Naive thymus-derived CD8-positive, alpha-beta T cell (primary cell): ENCODE results near the gene OPRL1. TPM values are rescaled to one million over a fixed set of nuclear protein-coding genes. Genes with fewer than 3 reads are reported as not detected.

Experiments used
- ATAC-seq, 2 donors: fragments of 150-1000 bp; cut with Tn5 transposase in 1 of 2; sonication (Bioruptor Pico), chemical (Tn5 transposase) in 1 of 2; 1 replicate in 1 of 2; 2 replicates in 1 of 2; pipeline ENCODE4 v1.10.0; 2021; ENCODE audit warnings: mild to moderate bottlenecking in 2 of 2, moderate library complexity in 2 of 2
- POLR2A ChIA-PET: fragments of 350-600 bp; sonication (Branson Sonifier 250); formaldehyde crosslinking; loops from one replicate; lab custom pipeline; 2021; ENCODE audit warnings: antibody characterized with exemption; lab: Charles Lee
- DNase-seq, 10 donors: peaks; one replicate each; pipeline versions ENCODE4 v3.0.0 to v3.0.0-alpha.2; 2020 to 2022
- H3K27ac Mint-ChIP-seq, 10 donors: one replicate each; pipeline ENCODE4 v1.8.0; 2020 to 2022; ENCODE audit warnings: mild to moderate bottlenecking in 10 of 10, mixed read lengths in 10 of 10, moderate library complexity in 4 of 10, inconsistent platforms in 1 of 10
- H3K27me3 Mint-ChIP-seq, 5 donors: one replicate each; pipeline ENCODE4 v1.8.0; 2021 to 2022; ENCODE audit warnings: mixed read lengths in 5 of 5
- H3K36me3 Mint-ChIP-seq, 3 donors: one replicate each; pipeline ENCODE4 v1.8.0; 2020 to 2022; ENCODE audit warnings: mixed read lengths in 3 of 3, mild to moderate bottlenecking in 2 of 3, inconsistent platforms in 1 of 3
- H3K4me1 Mint-ChIP-seq, 4 donors: one replicate each; pipeline ENCODE4 v1.8.0; 2021 to 2022; ENCODE audit warnings: mixed read lengths in 4 of 4
- H3K4me3 Mint-ChIP-seq, 10 donors: one replicate each; pipeline ENCODE4 v1.8.0; 2020 to 2022; ENCODE audit warnings: mild to moderate bottlenecking in 10 of 10, mixed read lengths in 10 of 10, moderate library complexity in 6 of 10, inconsistent platforms in 1 of 10
- H3K9me3 Mint-ChIP-seq, 9 donors: one replicate each; pipeline ENCODE4 v1.8.0; 2020 to 2022; ENCODE audit warnings: mixed read lengths in 9 of 9, mild to moderate bottlenecking in 3 of 9, inconsistent platforms in 1 of 9, moderate library complexity in 1 of 9
- polyA plus RNA-seq, 3 donors: library from polyadenylated mRNA; unstranded; fragments of 300-500 nt; fragmentation: Illumina TruSeq; gene quantifications; one replicate each; pipeline ENCODE4 v1.2.3, GENCODE V29; 2021
- total RNA-seq, 8 experiments: library from RNA in 2 of 8; stranded (reverse) in 2 of 8; gene quantifications; one replicate each; pipeline ENCODE4 v1.2.3 and lab custom pipeline; 2021 to 2026

Gene OPRL1
- total and polyA plus RNA-seq, 5 experiments from 2014 or later: 0.77 to 1.6 (median 0.91) TPM

DNA sequence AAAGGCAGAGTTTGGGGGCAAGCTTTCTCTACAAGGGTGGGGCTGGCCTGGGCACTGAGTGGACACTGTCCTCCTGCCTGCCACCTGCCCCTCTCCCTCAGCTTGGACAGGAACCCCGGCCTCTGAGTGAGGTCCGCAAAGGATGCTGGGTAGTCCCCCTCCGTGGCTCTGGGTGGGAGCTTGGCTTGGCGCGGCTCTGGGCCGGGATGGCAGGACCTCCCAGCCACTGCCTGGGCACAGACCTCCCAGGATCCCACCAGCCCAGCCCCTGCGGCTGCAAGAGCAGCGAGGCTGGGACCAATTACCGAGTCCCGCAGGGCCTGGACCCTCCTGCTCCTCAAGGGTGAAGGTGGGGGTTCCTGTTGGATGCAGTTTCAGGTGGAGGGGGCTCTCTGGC is 27.6 kb upstream of the OPRL1 start:
- Mint-ChIP-seq H3K4me1 (peaks cover 5 to 16% (median 10%) of the 10 kb centered on the region in 4 donors), H3K4me3 (no peak overlapping the region), H3K36me3 (no peaks in the 10 kb centered on the region), H3K9me3 (no peaks in the 10 kb centered on the region), H3K27ac (no peak overlapping the region), H3K27me3 (peaks cover 0 to 49% (median 10%) of the 10 kb centered on the region in 5 donors)
- ATAC-seq: no peak
- no peak for DNase-seq
- POLR2A ChIA-PET: interaction anchor here (1.8 to 7.5 kb wide), 3 partner anchors 8 to 12 kb away, joined by 4 to 53 read pairs (median 5); partner anchors contain the start of gene TCEA2

DNA sequence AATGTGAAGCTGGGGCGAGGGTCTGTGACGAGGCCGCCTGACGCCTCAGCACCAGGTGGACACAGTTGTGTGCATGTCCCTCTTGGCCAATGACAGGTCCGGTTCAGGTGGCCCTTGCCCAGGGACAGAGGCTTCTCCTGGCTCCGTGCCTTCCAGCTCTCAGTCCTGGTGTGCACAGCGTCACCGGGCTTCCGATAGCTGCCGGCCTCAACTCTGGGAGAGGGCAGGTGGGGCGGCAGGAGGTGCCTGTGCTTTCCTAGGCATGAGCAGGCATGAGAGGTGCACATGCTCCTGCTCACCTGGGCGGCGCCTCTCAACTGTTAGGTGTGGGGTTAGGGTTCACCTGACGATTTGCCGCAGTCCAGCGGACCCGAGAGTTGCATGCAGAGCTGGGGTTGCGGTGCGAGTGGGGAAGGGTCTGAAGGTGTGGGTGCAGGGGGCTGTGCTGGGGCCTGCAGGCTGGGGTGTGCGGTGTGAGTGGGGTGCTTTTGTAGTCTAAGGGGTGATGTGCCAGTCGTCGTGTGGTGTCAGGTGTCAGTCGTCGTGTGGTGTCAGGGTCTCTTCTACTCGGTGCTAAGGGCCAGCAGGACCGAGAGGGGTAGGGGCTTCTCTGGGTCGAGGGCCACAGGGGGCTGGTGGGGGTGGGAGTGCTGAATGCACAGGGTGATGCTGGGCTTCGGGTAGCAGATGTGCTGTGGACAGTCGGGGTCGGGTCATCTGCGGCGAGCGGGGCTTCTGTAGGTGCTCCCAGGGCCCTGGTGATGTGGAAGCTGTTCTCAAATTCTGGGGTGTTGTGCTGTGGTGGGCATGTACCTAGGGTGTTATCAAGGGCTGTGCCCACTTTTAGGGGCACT is 26.7 kb upstream of the OPRL1 start:
- H3K4me1 Mint-ChIP-seq: peaks cover 6 to 22% (median 16%) of the 10 kb centered on the region in 4 donors
- H3K9me3 Mint-ChIP-seq: no peaks in the 10 kb centered on the region
- DNase-seq (no peak), ATAC-seq (no peak)
- POLR2A ChIA-PET: interaction anchor here (0.9 to 7.5 kb wide), 4 partner anchors 9 to 74 kb away, joined by 3 to 53 read pairs (median 4); partner anchors contain the start of genes SAMD10 and TCEA2
- H3K27ac Mint-ChIP-seq: peak overlapping the region in 2 of 10 donors; percentile 22 to 35
- H3K4me3 Mint-ChIP-seq: peak overlapping the region in 3 of 10 donors; percentile 8 to 68 (median 10)
- H3K27me3 Mint-ChIP-seq: peaks cover 0 to 44% (median 8%) of the 10 kb centered on the region in 5 donors
- no peaks in the 10 kb centered on the region for H3K36me3 Mint-ChIP-seq

GRCh38 chr20:64053841-64054661 is 25.8 kb upstream of the OPRL1 start:
- Mint-ChIP-seq H3K27me3 (peaks cover 0 to 42% (median 8%) of the 10 kb centered on the region in 5 donors), H3K4me1 (peaks cover 8 to 23% (median 18%) of the 10 kb centered on the region in 4 donors), H3K27ac (peak overlapping the region in 1 of 10 donors; percentile 34), H3K36me3 (no peaks in the 10 kb centered on the region), H3K4me3 (peak overlapping the region in 2 of 10 donors; percentile 8 to 10), H3K9me3 (no peaks in the 10 kb centered on the region)
- POLR2A ChIA-PET: interaction anchor here (0.9 to 7.5 kb wide), 3 partner anchors 10 to 75 kb away, joined by 3 to 53 read pairs (median 5); partner anchors contain the start of gene SAMD10
- ATAC-seq: no peak
- DNase-seq: no peak

- Mint-ChIP-seq H3K27ac (no peak overlapping the region), H3K9me3 (no peaks in the 10 kb centered on the region), H3K4me3 (no peak overlapping the region), H3K4me1 (peaks cover 7 to 23% (median 14%) of the 10 kb centered on the region in 4 donors), H3K27me3 (peaks cover 0 to 36% (median 8%) of the 10 kb centered on the region in 5 donors), H3K36me3 (no peaks in the 10 kb centered on the region)
- ATAC-seq (no peak), DNase-seq (no peak)
- POLR2A ChIA-PET: interaction anchor here (7.5 kb wide), 1 partner anchor 15 kb away, joined by 53 read pairs; no protein-coding TSS in a partner anchor
Measured at GRCh38 chr20:64055396-64055892, 24.4 kb upstream of the OPRL1 start.

DNA sequence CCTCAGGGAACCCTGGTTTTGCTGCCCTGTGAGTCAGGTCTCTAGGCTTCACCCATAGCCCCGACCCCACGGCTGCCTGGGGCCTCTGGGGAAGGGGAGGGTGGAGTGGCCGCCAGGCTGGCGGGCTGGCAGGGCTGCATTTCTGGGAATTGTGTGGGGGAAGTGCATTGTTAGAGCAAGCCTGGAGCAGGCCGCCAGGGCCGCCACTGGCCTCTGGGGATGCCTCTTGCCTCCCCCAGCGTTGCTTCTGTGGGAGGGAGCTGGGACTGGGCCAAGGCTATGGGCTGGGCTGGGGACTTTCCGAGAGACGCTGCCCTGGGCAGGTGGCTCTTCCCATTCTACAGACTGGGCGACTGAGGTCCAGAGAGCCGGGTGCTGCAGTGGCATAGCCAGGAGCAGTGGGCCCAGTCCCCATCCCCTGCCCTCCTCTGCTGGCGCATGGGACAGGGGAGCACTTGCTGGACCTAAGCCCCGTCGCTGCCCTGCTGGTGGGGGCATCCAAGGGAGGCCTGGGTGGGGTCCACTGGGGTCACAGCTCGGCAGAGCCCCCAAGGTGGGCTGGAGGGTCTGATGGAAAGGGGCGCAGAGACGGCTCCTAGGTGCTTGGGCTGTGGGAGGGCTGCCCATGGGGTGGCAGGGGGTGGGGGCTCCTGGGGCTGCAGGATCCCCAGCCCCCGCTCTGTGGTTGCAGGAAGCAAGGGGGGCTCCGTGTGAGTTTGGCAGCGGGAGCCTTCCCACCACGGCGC is 23.8 kb upstream of the OPRL1 start:
- H3K9me3 Mint-ChIP-seq: no peaks in the 10 kb centered on the region
- no peak overlapping the region for H3K27ac Mint-ChIP-seq
- peaks cover 7 to 23% (median 13%) of the 10 kb centered on the region in 4 donors for H3K4me1 Mint-ChIP-seq
- no peak overlapping the region for H3K4me3 Mint-ChIP-seq
- POLR2A ChIA-PET: interaction anchor here (1.9 to 4.9 kb wide), 2 partner anchors 16 to 22 kb away, joined by 8 to 49 read pairs; partner anchors contain the start of gene RGS19
- no peaks in the 10 kb centered on the region for H3K36me3 Mint-ChIP-seq
- no peak for ATAC-seq
- peaks cover 0 to 29% (median 8%) of the 10 kb centered on the region in 5 donors for H3K27me3 Mint-ChIP-seq
- no peak for DNase-seq

GRCh38 chr20:64056639-64056888 is 23.3 kb upstream of the OPRL1 start:
- peak overlapping the region in 1 of 10 donors; percentile 71 for H3K4me3 Mint-ChIP-seq
- H3K36me3 Mint-ChIP-seq: no peaks in the 10 kb centered on the region
- peaks cover 0 to 24% (median 8%) of the 10 kb centered on the region in 5 donors for H3K27me3 Mint-ChIP-seq
- DNase-seq (no peak), ATAC-seq (no peak)
- POLR2A ChIA-PET: interaction anchor here (1.9 to 4.9 kb wide), 2 partner anchors 16 to 22 kb away, joined by 8 to 49 read pairs; partner anchors contain the start of gene RGS19
- H3K9me3 Mint-ChIP-seq: no peaks in the 10 kb centered on the region
- peak overlapping the region in 1 of 10 donors; percentile 68 for H3K27ac Mint-ChIP-seq
- peaks cover 7 to 23% (median 13%) of the 10 kb centered on the region in 4 donors for H3K4me1 Mint-ChIP-seq

DNA sequence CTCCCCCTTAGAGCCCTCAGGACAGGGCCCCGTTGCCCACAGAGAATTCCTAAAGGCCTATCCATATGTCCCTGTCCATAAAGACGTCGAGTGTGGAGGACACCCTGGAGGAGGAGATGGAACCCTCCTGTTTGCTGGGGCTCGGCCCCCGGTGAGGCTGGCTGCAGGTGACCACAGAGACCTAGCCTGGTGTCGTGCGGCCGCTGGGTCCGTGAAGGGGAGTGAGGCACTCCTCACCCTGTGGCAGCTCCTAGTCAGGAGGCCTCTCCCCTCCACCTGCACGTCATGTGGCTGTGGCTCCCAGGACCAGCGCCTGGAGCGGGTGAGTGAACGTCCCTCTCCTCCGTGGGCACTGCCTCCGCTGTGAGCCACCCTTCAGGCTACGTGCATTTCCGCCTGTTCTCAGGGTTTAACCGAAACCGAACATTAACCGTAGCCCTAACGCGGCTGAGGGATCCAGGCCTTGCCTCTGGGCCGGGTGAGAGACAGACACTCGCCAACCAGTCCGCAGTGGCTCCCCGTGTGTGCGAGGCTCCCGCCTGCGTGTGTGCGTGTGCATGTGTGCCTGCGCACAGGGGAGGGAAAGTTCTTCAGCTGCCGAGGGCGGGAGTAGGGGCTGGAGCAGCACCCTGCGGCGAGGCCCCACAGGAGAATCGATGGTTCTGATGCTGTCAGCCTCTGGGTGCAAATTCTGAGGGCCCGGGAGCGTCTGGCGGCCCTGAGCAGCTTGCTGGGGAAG is 22.8 kb upstream of the OPRL1 start:
- peaks cover 7 to 25% (median 15%) of the 10 kb centered on the region in 4 donors for H3K4me1 Mint-ChIP-seq
- H3K27ac Mint-ChIP-seq: peak overlapping the region in 7 of 10 donors; percentile 24 to 71 (median 53)
- POLR2A ChIA-PET: interaction anchor here (0.5 to 4.9 kb wide), 8 partner anchors 12 to 620 kb away, joined by 3 to 49 read pairs (median 4); partner anchors contain the start of genes LIME1, PRPF6, RGS19 and SAMD10
- DNase-seq: no peak
- no peaks in the 10 kb centered on the region for H3K9me3 Mint-ChIP-seq
- ATAC-seq: peak; percentile 59 to 61
- no peaks in the 10 kb centered on the region for H3K36me3 Mint-ChIP-seq
- H3K4me3 Mint-ChIP-seq: peak overlapping the region; percentile 15 to 74 (median 64)
- H3K27me3 Mint-ChIP-seq: peaks cover 0 to 19% (median 8%) of the 10 kb centered on the region in 5 donors

- no peaks in the 10 kb centered on the region for H3K9me3 Mint-ChIP-seq
- peak; percentile 62 to 89 (median 78) for DNase-seq
- POLR2A ChIA-PET: interaction anchor here (0.5 to 4.9 kb wide), 9 partner anchors 13 to 621 kb away, joined by 3 to 49 read pairs (median 4); partner anchors contain the start of genes LIME1, OPRL1, PRPF6 and RGS19
- peak overlapping the region in 7 of 10 donors; percentile 7 to 71 (median 57) for H3K27ac Mint-ChIP-seq
- H3K4me1 Mint-ChIP-seq: peaks cover 7 to 30% (median 18%) of the 10 kb centered on the region in 4 donors
- no peaks in the 10 kb centered on the region for H3K36me3 Mint-ChIP-seq
- peak overlapping the region; percentile 15 to 74 (median 64) for H3K4me3 Mint-ChIP-seq
- ATAC-seq: peak; percentile 88 to 92
- peaks cover 0 to 14% (median 8%) of the 10 kb centered on the region in 5 donors for H3K27me3 Mint-ChIP-seq
Measured at GRCh38 chr20:64057628-64058498, 22.0 kb upstream of the OPRL1 start.

GRCh38 chr20:64058536-64058935 is 21.3 kb upstream of the OPRL1 start:
- Mint-ChIP-seq H3K9me3 (no peaks in the 10 kb centered on the region), H3K27ac (peak overlapping the region in 1 of 10 donors; percentile 68), H3K4me1 (peaks cover 4 to 26% (median 19%) of the 10 kb centered on the region in 4 donors), H3K27me3 (peaks cover 0 to 8% (median 3%) of the 10 kb centered on the region in 5 donors), H3K36me3 (no peaks in the 10 kb centered on the region), H3K4me3 (peak overlapping the region in 3 of 10 donors; percentile 10 to 71 (median 66))
- no peak for ATAC-seq
- no peak for DNase-seq
- POLR2A ChIA-PET: interaction anchor here (0.7 to 4.9 kb wide), 8 partner anchors 18 to 562 kb away, joined by 3 to 49 read pairs (median 4); partner anchors contain the start of genes LIME1, OPRL1, PRPF6 and SAMD10

GRCh38 chr20:64062276-64062595 is 17.6 kb upstream of the OPRL1 start:
- peaks cover 25 to 56% (median 51%) of the 10 kb centered on the region in 4 donors for H3K4me1 Mint-ChIP-seq
- no peaks in the 10 kb centered on the region for H3K27me3 Mint-ChIP-seq
- POLR2A ChIA-PET: interaction anchor here (0.6 to 2.7 kb wide), 14 partner anchors 10 to 323 kb away, joined by 3 to 38 read pairs (median 4); partner anchors contain the start of genes OPRL1, PRPF6, RGS19 and SAMD10
- H3K9me3 Mint-ChIP-seq: no peaks in the 10 kb centered on the region
- H3K36me3 Mint-ChIP-seq: no peaks in the 10 kb centered on the region
- DNase-seq (no peak), ATAC-seq (no peak)
- no peak overlapping the region for H3K27ac Mint-ChIP-seq
- peak overlapping the region in 8 of 10 donors; percentile 9 to 92 (median 56) for H3K4me3 Mint-ChIP-seq
